Measurements from ENCODE around the gene SEMA3A. TPM values are rescaled to one million over a fixed set of nuclear protein-coding genes. Genes with fewer than 3 reads are reported as not detected.

SEMA3A gene
- total and polyA plus RNA-seq, 3 donors from 2014 or later, result 1.4 to 3.9 (median 2.0) TPM

DNA sequence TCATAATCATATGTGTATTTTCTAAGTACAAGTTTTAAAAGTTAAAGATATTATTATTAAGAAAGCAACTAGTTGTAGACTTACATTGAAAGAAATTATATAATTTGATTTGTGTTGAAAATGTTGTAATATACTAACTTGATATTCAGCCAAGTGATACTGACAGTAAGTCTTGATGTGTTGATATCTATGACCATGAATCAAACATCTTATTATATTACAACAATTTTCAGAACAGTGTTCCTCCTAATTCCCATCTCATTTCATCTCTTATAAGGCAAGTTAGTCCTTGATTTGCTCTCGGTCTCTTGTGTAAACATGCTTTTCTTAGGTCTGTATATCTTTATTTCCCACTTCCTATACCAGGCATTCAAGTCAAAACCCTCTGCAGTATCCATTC lies 276.4 kb downstream of the SEMA3A start:
- H3K4me1 ChIP-seq, result no peaks in the 10 kb centered on the region
- H3K36me3 ChIP-seq (ENCODE audit: low read depth, missing control alignments), result no peaks in the 10 kb centered on the region
- H3K9me3 ChIP-seq, result no peaks in the 10 kb centered on the region
- 61 to 71% methylated on average over 1 of the region's 1 CpG for WGBS, 2 donors
- DNase-seq, result no peak
- H3K27me3 ChIP-seq, result no peaks in the 10 kb centered on the region
- no peak overlapping the region for H3K27ac ChIP-seq
- H3K4me3 ChIP-seq, result no peak overlapping the region
- TF ChIP-seq POLR2A (IDR thresholded peaks at IDR 0.05), result no peak
- no peak for TF ChIP-seq CTCF (IDR thresholded peaks at IDR 0.05)
- intact Hi-C loops (cut with DNase I; ENCODE audit: low total_unique reads), result no loop called here

DNA sequence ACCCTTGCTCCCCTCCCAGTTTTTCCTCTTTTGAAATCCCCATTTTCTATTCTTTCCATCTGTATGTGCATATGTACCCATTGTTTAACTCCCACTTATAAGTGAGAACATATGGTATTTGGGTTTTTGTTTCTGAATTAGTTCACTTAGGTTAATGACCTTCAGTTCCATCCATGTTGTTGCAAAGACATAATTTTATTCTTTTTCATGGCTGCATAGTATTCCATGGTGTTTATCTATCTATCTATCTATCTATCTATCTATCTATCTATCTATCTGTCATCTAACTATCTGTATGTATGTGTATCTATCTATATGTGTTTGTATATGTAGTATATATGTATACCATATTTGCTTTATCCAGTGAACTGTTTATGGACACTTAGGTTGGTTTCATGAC lies 281.4 kb downstream of the SEMA3A start:
- TF ChIP-seq CTCF (IDR thresholded peaks at IDR 0.05), result no peak
- TF ChIP-seq POLR2A (IDR thresholded peaks at IDR 0.05), result no peak
- intact Hi-C loops (cut with DNase I; ENCODE audit: low total_unique reads), result no loop called here
- H3K27me3 ChIP-seq, result no peaks in the 10 kb centered on the region
- H3K9me3 ChIP-seq, result no peaks in the 10 kb centered on the region
- H3K36me3 ChIP-seq (ENCODE audit: low read depth, missing control alignments), result no peaks in the 10 kb centered on the region
- H3K27ac ChIP-seq, result no peak overlapping the region
- no peak for DNase-seq
- no peak overlapping the region for H3K4me3 ChIP-seq
- H3K4me1 ChIP-seq, result no peaks in the 10 kb centered on the region

DNA sequence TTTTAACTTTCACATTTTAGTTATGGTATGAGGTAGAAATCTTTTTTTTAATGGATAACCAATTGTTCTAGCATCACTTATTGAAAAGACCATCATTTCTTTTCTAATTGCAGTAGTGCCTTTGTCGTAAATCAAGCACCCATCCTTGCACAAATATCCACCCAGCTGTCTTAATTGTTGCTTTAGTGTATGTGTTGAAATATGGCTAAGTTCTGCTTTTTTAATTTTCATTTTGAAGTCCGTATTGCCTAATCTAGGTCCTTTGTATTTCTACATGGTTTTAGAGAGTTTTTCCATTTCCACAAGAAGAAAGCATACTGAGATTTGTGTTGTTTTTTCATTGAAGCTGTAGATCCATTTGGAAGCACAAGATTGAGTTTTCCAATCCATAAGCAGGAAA lies 286.1 kb downstream of the SEMA3A start:
- Histone ChIP-seq H3K27ac (no peak overlapping the region), H3K27me3 (no peaks in the 10 kb centered on the region), H3K4me3 (no peak overlapping the region), H3K9me3 (no peaks in the 10 kb centered on the region), H3K4me1 (no peaks in the 10 kb centered on the region), H3K36me3 (ENCODE audit: low read depth, missing control alignments) (no peaks in the 10 kb centered on the region)
- no peak for TF ChIP-seq CTCF (IDR thresholded peaks at IDR 0.05)
- no peak for TF ChIP-seq POLR2A (IDR thresholded peaks at IDR 0.05)
- WGBS, 2 donors, result 86 to 87% methylated on average over 2 of the region's 2 CpGs
- intact Hi-C loops (cut with DNase I; ENCODE audit: low total_unique reads), result no loop called here
- DNase-seq, result no peak
